GM12878 (cell line): ENCODE results near the gene CNN2. TPM values are rescaled to one million over a fixed set of nuclear protein-coding genes. Genes with fewer than 3 reads are reported as not detected.

Source experiments
- ATAC-seq: fragments of 200-7000 bp; cut with Tn5 transposase; 3 replicates; pipeline ENCODE4 v1.9.1; 2020; ENCODE audit warnings: mild to moderate bottlenecking, moderate library complexity
- BruUV-seq: library from RNA; stranded (reverse); fragments of 400-500 nt; replicated peaks from 2 replicates; lab custom pipeline; 2021; lab: Mats Ljungman, UMichigan
- CTCF ChIA-PET: fragments of 300-600 bp; sonication (Branson Sonifier 250); formaldehyde crosslinking; extraction: SDS; loops from one replicate; lab custom pipeline; 2021; ENCODE audit warnings: inconsistent platforms; lab: Yijun Ruan, JAX
- POLR2A ChIA-PET: fragments of 350-600 bp; formaldehyde crosslinking; extraction: SDS; loops from one replicate; lab custom pipeline; 2021; ENCODE audit warnings: inconsistent platforms; lab: Charles Lee
- RAD21 ChIA-PET: fragments of 300-600 bp; sonication (Branson Sonifier 250); formaldehyde crosslinking; loops from one replicate; lab custom pipeline; 2023; ENCODE audit warnings: antibody characterized with exemption; ENCODE audit not compliant: unreplicated experiment; lab: Charles Lee
- SMC1A ChIA-PET: fragments of 300-600 bp; sonication (Branson Sonifier 250); formaldehyde crosslinking; loops from one replicate; lab custom pipeline; 2023; ENCODE audit not compliant: unreplicated experiment, uncharacterized antibody; lab: Charles Lee
- DNase-seq: peaks from one replicate; pipeline ENCODE4 v3.0.0-alpha.2; 2011; ENCODE audit warnings: low read depth, low spot score
- FAIRE-seq: peaks from 3 replicates; lab custom pipeline; 2011; peaks lifted over from hg19 to GRCh38; lab: Jason Lieb, UNC
- H2AFZ ChIP-seq: 2 replicates; pipeline ENCODE4 v1.6.0; 2011; ENCODE audit warnings: low read depth, low read length, control low read depth; ENCODE audit not compliant: control insufficient read depth
- H3K27ac ChIP-seq: 2 replicates; pipeline ENCODE4 v1.5.1; 2011; ENCODE audit warnings: control low read depth; ENCODE audit not compliant: control insufficient read depth, insufficient read depth
- H3K27me3 ChIP-seq, 2 experiments: replicated peaks in 1 of 2; 2 replicates each; pipeline versions ENCODE4 v1.6.0 to v1.6.1; 2011; ENCODE audit warnings: low read length in 1 of 2; ENCODE audit not compliant: control insufficient read depth in 2 of 2, insufficient read depth in 2 of 2
- H3K36me3 ChIP-seq, 2 experiments: 2 replicates each; pipeline ENCODE4 v1.5.1; 2011; ENCODE audit warnings: low read length in 1 of 2; ENCODE audit not compliant: control insufficient read depth in 2 of 2, insufficient read depth in 2 of 2
- H3K4me1 ChIP-seq: 2 replicates; pipeline ENCODE4 v1.6.1; 2011; ENCODE audit warnings: mild to moderate bottlenecking, low read length, moderate library complexity, mixed read lengths; ENCODE audit not compliant: control insufficient read depth, insufficient read depth
- H3K4me2 ChIP-seq: 2 replicates; pipeline ENCODE4 v1.6.0; 2011; ENCODE audit warnings: control low read depth; ENCODE audit not compliant: control insufficient read depth, insufficient read depth
- H3K4me3 ChIP-seq: fragments of 200-600 bp; sonication (generic); 2 replicates; pipeline ENCODE4 v1.5.1; 2016
- H3K79me2 ChIP-seq: 2 replicates; pipeline ENCODE4 v1.6.0; 2011; ENCODE audit warnings: low read length; ENCODE audit not compliant: control insufficient read depth, insufficient read depth
- H3K9ac ChIP-seq: 2 replicates; pipeline ENCODE4 v1.8.0; 2011; ENCODE audit warnings: low read length, control low read depth, mixed read lengths; ENCODE audit not compliant: control insufficient read depth, insufficient read depth
- H3K9me3 ChIP-seq: replicated peaks from 3 replicates; pipeline ENCODE4 v1.5.1; 2011; ENCODE audit warnings: mild to moderate bottlenecking, low read length; ENCODE audit not compliant: control insufficient read depth, insufficient read depth
- H4K20me1 ChIP-seq: 2 replicates; pipeline ENCODE4 v1.6.0; 2011; ENCODE audit not compliant: control insufficient read depth, insufficient read depth
- EGR1 ChIP-seq, 2 experiments: IDR thresholded peaks; 1 replicate in 1 of 2; 2 replicates in 1 of 2; pipeline ENCODE4 v1.6.1; 2011 to 2012; ENCODE audit warnings: low read depth in 2 of 2, low read length in 2 of 2, borderline replicate concordance in 1 of 2, mild to moderate bottlenecking in 1 of 2, moderate library complexity in 1 of 2
- POLR2A ChIP-seq: IDR thresholded peaks from 2 replicates; pipeline ENCODE4 v1.6.1; 2011; ENCODE audit warnings: low read depth, mild to moderate bottlenecking, low read length
- POLR2AphosphoS5 ChIP-seq: IDR thresholded peaks from 2 replicates; pipeline ENCODE4 v1.6.1; 2011; ENCODE audit warnings: mild to moderate bottlenecking, low read length, inconsistent platforms
- TCF3 ChIP-seq: IDR thresholded peaks from 2 replicates; pipeline ENCODE4 v1.6.1; 2012; ENCODE audit warnings: low read depth, mild to moderate bottlenecking, low read length, borderline replicate concordance; ENCODE audit not compliant: insufficient read depth
- ZBED1 ChIP-seq: IDR thresholded peaks from 2 replicates; pipeline ENCODE4 v1.6.1; 2016; ENCODE audit warnings: borderline replicate concordance
- whole genome bisulfite sequencing: methylation state at CpG from one replicate; pipeline ENCODE4 v1.1.6; 2016; ENCODE audit warnings: low lambda C conversion rate; ENCODE audit not compliant: insufficient replicate concordance, insufficient coverage; ENCODE audit errors: missing lambda C conversion rate; 5-methylcytosine and 5-hydroxymethylcytosine counted together
- in situ Hi-C: fragments of 300-500 bp; cut with MboI; formaldehyde crosslinking; loops from 9 replicates; pipeline ENCODE4 v1.14.3; 2018; ENCODE audit warnings: mixed read lengths
- intact Hi-C: fragments of 100-400 bp; cut with micrococcal nuclease; formaldehyde crosslinking; loops from one replicate; pipeline ENCODE4 v1.14.2; 2022; ENCODE audit not compliant: unreplicated experiment
- polyA plus RNA-seq, 11 experiments: library from polyadenylated mRNA; depleted of rRNA in 4 of 11; unstranded in 6 of 11; stranded (reverse) in 5 of 11; fragments of >200 nt; fragmentation: Nextera tagmentation in 4 of 11; fragmentation: Illumina TruSeq in 1 of 11; extraction: Ambion mirVana in 4 of 11; extraction: Trizol in 1 of 11; gene quantifications; 1 replicate in 1 of 11; 2 replicates in 10 of 11; pipeline versions ENCODE4 v1.2.1 to v1.2.3, GENCODE V29; 2011 to 2016; ENCODE audit warnings: inconsistent platforms in 2 of 11, missing spikeins in 2 of 11, low read depth in 1 of 11
- total RNA-seq, 4 experiments: library from RNA; depleted of rRNA in 3 of 4; stranded (reverse); fragments of >200 nt in 3 of 4; fragmentation: Illumina TruSeq in 1 of 4; extraction: Trizol in 1 of 4; gene quantifications; 2 replicates each; pipeline versions ENCODE4 v1.2.1 to v1.2.3, GENCODE V29; 2013 to 2021
- TF ChIP-seq, protein P1 (sequence below): IDR thresholded peaks from 2 replicates; pipeline ENCODE4 v1.6.1; 2011; ENCODE audit warnings: mild to moderate bottlenecking, low read depth, low read length, moderate library complexity; ENCODE audit not compliant: insufficient replicate concordance

The CNN2 gene
- total and polyA plus RNA-seq, 10 of the 15 experiments (the other 5 are each of a cell fraction or from before 2014, with no cell fraction given), result 34.7 to 311 (median 172) TPM

DNA sequence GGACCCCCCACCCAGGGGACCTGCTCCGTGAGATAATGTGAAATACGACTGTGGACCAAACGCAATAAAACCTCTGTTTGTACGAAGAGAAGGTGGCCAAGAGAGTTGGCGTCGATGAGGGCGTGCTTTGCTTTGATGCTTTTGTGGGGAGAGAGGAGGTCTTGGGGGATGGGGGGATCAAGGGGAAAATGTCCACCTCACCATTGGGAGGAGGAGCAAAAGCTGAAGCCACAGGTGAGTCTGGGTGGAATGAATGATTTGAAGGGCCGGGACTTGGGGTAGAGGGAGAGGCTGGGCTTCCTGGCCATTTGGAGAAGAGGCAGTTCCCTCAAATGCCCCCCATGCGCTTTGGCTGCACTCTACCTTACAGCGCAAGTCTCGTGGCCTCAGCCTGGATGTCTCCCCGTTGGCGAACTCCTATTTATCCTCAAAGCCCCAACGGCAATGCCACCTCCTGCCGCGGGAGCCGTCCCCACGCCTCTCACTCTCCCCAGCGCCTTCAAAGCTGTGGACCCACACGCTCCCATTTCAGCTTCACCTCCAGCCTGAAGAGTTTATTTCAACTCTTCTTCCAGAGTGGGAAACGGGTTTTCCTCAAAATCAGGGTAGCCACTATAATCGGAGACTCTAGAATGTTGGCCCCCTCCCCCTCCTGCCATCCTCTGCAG is 12.7 kb downstream of the CNN2 start:
- BruUV-seq, result no TSS peak
- RAD21 ChIA-PET, result interaction anchor here (1.0 to 4.5 kb wide), 5 partner anchors 11 to 91 kb away, joined by 3 to 39 read pairs (median 4); partner anchors contain the start of genes ARHGAP45 and CNN2
- Histone ChIP-seq H3K4me1 (peaks cover 38% of the 10 kb centered on the region), H3K4me3 (peak overlapping the region; percentile 49), H3K27ac (peak overlapping the region; percentile 78), H4K20me1 (no peaks in the 10 kb centered on the region), H2AFZ (no peak overlapping the region), H3K9ac (peak overlapping the region; percentile 9; the same call in 1 of the 2 replicates), H3K9me3 (no peaks in the 10 kb centered on the region; the same call in 2 of the 3 replicates), H3K79me2 (peaks cover 3% of the 10 kb centered on the region; the same call in 1 of the 2 replicates), H3K4me2 (peak overlapping the region; percentile 73), H3K36me3 (peaks cover 7 to 8% of the 10 kb centered on the region in 2 experiments; a peak in 3 of 4 replicates), H3K27me3 (no peaks in the 10 kb centered on the region)
- SMC1A ChIA-PET, result interaction anchor here (0.9 to 5.9 kb wide), 5 partner anchors 11 to 64 kb away, joined by 3 to 22 read pairs (median 4); partner anchors contain the start of gene CNN2
- CTCF ChIA-PET, result interaction anchor here (0.9 to 2.3 kb wide), 7 partner anchors 11 to 230 kb away, joined by 3 to 11 read pairs (median 4); partner anchors contain the start of genes CIRBP and CNN2
- 39% methylated on average over 22 of the region's 22 CpGs for WGBS
- intact Hi-C loops (no loop called here), in situ Hi-C loops (no loop called here)
- POLR2A ChIA-PET, result interaction anchor here (0.6 to 6.3 kb wide), 12 partner anchors 12 to 147 kb away, joined by 3 to 83 read pairs (median 6); partner anchors contain the start of genes ARHGAP45, CNN2, GPX4 and RNU6-2
- TF ChIP-seq POLR2AphosphoS5, result peak; percentile 36; the same call in 1 of the 2 replicates
- TF ChIP-seq ZBED1, result 0 out of 2 replicates have a peak, but pooled peaks have one; percentile 71
- no peak for TF ChIP-seq POLR2A
- TF ChIP-seq, protein P1, sequence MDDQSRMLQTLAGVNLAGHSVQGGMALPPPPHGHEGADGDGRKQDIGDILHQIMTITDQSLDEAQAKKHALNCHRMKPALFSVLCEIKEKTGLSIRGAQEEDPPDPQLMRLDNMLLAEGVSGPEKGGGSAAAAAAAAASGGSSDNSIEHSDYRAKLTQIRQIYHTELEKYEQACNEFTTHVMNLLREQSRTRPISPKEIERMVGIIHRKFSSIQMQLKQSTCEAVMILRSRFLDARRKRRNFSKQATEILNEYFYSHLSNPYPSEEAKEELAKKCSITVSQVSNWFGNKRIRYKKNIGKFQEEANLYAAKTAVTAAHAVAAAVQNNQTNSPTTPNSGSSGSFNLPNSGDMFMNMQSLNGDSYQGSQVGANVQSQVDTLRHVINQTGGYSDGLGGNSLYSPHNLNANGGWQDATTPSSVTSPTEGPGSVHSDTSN, result peak; percentile 7
- TF ChIP-seq TCF3, result no peak
- TF ChIP-seq EGR1 (IDR thresholded peaks at IDR 0.05; ENCODE audit: borderline replicate concordance in 1 of 2, low read depth in 2 of 2, low read length in 2 of 2), result 0 out of 3 replicates have a peak, but pooled peaks of 1 of the 2 experiments have one; percentile 5
- FAIRE-seq (no peak), DNase-seq (no peak), ATAC-seq (no peak)
